Esophagus muscularis mucosa (tissue), 3 donors: ENCODE data around the gene CYS1.

Source experiments
- POLR2A ChIP-seq: fragments of 450-650 bp; IDR thresholded peaks from one replicate; pipeline ENCODE4 v1.6.1; 2017; ENCODE audit warnings: antibody characterized with exemption, moderate library complexity, mild to moderate bottlenecking, low read depth
- TF ChIP-seq, protein P1 (sequence below), 3 experiments: fragments of 200-600 bp in 2 of 3; fragments of 450-650 bp in 1 of 3; sonication (generic) in 2 of 3; IDR thresholded peaks; one replicate each; pipeline ENCODE4 v1.5.1; 2017 to 2019; ENCODE audit warnings: antibody characterized with exemption in 3 of 3, mild to moderate bottlenecking in 2 of 3, moderate library complexity in 1 of 3

DNA sequence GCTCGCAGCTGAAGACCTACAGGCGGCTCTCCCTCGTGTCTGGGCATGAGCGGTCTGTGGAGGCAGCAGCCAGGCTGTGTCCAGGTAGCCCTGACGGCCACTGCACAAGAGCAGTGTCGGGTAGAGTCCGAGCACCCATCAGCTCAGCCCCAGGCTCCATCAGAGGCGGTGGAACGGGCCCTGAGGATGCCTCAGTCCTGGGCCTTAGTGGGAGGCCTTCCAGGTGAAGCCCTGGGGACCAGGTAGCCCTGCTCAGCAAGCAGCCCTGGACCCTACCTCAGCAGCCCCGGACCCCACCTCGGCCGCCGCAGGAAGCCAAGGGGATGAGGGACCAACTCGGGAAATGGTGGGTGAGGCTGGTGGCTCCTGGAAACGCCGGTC is 58.2 kb downstream of the CYS1 start:
- TF ChIP-seq POLR2A, result no peak
- TF ChIP-seq, protein P1, sequence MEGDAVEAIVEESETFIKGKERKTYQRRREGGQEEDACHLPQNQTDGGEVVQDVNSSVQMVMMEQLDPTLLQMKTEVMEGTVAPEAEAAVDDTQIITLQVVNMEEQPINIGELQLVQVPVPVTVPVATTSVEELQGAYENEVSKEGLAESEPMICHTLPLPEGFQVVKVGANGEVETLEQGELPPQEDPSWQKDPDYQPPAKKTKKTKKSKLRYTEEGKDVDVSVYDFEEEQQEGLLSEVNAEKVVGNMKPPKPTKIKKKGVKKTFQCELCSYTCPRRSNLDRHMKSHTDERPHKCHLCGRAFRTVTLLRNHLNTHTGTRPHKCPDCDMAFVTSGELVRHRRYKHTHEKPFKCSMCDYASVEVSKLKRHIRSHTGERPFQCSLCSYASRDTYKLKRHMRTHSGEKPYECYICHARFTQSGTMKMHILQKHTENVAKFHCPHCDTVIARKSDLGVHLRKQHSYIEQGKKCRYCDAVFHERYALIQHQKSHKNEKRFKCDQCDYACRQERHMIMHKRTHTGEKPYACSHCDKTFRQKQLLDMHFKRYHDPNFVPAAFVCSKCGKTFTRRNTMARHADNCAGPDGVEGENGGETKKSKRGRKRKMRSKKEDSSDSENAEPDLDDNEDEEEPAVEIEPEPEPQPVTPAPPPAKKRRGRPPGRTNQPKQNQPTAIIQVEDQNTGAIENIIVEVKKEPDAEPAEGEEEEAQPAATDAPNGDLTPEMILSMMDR (IDR thresholded peaks at IDR 0.05), result no peak
